ENCODE data around the gene FBLN1.

The FBLN1 gene, protein sequence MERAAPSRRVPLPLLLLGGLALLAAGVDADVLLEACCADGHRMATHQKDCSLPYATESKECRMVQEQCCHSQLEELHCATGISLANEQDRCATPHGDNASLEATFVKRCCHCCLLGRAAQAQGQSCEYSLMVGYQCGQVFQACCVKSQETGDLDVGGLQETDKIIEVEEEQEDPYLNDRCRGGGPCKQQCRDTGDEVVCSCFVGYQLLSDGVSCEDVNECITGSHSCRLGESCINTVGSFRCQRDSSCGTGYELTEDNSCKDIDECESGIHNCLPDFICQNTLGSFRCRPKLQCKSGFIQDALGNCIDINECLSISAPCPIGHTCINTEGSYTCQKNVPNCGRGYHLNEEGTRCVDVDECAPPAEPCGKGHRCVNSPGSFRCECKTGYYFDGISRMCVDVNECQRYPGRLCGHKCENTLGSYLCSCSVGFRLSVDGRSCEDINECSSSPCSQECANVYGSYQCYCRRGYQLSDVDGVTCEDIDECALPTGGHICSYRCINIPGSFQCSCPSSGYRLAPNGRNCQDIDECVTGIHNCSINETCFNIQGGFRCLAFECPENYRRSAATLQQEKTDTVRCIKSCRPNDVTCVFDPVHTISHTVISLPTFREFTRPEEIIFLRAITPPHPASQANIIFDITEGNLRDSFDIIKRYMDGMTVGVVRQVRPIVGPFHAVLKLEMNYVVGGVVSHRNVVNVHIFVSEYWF

DNA sequence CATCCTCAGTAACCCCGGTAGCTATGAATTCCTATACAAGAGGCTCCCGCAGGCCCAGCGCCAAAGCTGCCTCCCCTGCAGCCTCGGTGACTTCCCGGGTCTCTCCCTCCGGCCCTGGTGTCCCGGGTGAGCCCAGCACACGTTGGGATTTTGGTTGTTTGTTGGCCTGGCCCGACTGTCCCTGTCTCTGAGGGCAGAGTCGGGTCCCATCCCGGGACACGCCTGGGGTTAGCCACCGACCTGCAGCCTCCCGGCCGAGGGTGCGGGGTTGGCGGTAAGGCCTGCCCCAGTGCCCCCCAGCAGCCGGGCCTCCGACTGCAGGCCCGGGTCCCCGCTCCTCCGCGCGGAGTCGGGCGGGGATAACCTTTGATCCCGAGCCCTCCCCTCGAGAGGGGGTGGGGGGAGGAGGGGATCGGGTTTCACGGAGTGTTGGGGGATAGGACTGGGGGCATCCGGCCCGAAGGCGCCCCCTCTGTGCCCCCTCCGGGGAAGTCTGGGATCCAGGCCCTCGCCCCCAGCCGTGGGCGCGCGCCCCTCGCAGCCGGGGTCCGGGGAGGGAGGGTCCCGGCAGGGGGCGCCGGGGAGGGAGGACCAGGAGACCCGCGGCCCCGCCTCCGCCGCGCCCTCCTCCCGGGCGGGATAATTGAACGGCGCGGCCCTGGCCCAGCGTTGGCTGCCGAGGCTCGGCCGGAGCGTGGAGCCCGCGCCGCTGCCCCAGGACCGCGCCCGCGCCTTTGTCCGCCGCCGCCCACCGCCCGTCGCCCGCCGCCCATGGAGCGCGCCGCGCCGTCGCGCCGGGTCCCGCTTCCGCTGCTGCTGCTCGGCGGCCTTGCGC lies at the start of gene FBLN1:
FBLN1 (plus strand) TSS at position 669 of the 835 bp plus-strand sequence; CDS start at position 772, 103 bp downstream.
- no peak within 1 kb of the TSS for H3K4me3 ChIP-seq (ENCODE audit: low read depth, low read length)
- TF ChIP-seq, protein P1, sequence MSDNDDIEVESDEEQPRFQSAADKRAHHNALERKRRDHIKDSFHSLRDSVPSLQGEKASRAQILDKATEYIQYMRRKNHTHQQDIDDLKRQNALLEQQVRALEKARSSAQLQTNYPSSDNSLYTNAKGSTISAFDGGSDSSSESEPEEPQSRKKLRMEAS (IDR thresholded peaks at IDR 0.05; ENCODE audit: low read depth, low read length), result no peak
- no peak for TF ChIP-seq MYC (IDR thresholded peaks at IDR 0.05; ENCODE audit: low read depth, low read length)
- TF ChIP-seq, protein P2, sequence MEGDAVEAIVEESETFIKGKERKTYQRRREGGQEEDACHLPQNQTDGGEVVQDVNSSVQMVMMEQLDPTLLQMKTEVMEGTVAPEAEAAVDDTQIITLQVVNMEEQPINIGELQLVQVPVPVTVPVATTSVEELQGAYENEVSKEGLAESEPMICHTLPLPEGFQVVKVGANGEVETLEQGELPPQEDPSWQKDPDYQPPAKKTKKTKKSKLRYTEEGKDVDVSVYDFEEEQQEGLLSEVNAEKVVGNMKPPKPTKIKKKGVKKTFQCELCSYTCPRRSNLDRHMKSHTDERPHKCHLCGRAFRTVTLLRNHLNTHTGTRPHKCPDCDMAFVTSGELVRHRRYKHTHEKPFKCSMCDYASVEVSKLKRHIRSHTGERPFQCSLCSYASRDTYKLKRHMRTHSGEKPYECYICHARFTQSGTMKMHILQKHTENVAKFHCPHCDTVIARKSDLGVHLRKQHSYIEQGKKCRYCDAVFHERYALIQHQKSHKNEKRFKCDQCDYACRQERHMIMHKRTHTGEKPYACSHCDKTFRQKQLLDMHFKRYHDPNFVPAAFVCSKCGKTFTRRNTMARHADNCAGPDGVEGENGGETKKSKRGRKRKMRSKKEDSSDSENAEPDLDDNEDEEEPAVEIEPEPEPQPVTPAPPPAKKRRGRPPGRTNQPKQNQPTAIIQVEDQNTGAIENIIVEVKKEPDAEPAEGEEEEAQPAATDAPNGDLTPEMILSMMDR (IDR thresholded peaks at IDR 0.05; ENCODE audit: low read depth, low read length), result no peak
- no peak for TF ChIP-seq POLR2A (IDR thresholded peaks at IDR 0.05; ENCODE audit: extremely low read depth, insufficient read length)
- DNase-seq (ENCODE audit: low read depth), result peak; percentile 8

DNA sequence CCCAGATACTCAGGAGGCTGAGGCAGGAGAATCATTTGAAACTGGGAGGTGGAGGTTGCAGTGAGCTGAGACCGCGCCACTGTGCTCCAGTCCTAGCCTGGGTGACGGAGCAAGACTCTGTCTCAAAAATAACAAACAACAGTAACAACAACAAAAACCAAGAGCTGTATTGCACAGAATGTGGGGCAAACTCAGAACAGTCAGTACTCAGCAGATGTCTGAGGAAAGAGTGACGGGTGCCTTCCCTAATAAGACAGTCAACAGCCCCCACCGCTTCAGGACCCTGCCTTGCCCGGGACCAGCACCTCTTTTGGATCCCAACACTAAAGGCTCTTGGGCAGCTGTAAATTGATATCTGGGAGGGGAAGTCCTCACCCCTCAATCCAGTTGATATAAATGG lies 48.9 kb upstream of the FBLN1 start:
- TF ChIP-seq, protein P2 (IDR thresholded peaks at IDR 0.05; ENCODE audit: low read depth, low read length), result no peak
- TF ChIP-seq, protein P1 (IDR thresholded peaks at IDR 0.05; ENCODE audit: low read depth, low read length), result no peak
- TF ChIP-seq MYC (IDR thresholded peaks at IDR 0.05; ENCODE audit: low read depth, low read length), result no peak
- no peak for TF ChIP-seq POLR2A (IDR thresholded peaks at IDR 0.05; ENCODE audit: extremely low read depth, insufficient read length)
- no peak for DNase-seq (ENCODE audit: low read depth)
- H3K4me3 ChIP-seq (ENCODE audit: low read depth, low read length), result no peak overlapping the region

DNA sequence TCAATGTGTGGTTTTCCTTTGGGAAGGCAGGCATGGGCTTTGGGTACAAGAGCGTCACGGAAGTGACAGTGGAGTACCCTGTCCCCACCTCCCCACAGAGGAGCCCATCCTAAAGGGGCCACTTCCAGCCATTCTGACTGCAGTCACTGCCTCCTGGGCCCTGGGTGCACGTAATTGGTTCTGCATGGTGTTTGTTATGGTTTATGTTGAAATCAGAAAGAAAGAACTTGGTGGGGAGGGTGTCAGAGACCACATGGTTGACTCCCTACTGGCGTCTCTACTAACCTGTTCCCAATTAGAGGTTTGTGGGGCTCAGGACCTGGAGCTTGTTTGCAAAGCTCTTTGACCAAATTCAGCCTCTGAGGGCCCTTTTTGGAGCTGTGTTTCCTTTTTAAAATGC lies 48.4 kb upstream of the FBLN1 start:
- no peak overlapping the region for H3K4me3 ChIP-seq (ENCODE audit: low read depth, low read length)
- DNase-seq (ENCODE audit: low read depth), result peak; percentile 76
- TF ChIP-seq MYC (IDR thresholded peaks at IDR 0.05; ENCODE audit: low read depth, low read length) (no peak), POLR2A (IDR thresholded peaks at IDR 0.05; ENCODE audit: extremely low read depth, insufficient read length) (no peak)
- TF ChIP-seq, protein P1 (IDR thresholded peaks at IDR 0.05; ENCODE audit: low read depth, low read length), result no peak
- TF ChIP-seq, protein P2 (IDR thresholded peaks at IDR 0.05; ENCODE audit: low read depth, low read length), result no peak

DNA sequence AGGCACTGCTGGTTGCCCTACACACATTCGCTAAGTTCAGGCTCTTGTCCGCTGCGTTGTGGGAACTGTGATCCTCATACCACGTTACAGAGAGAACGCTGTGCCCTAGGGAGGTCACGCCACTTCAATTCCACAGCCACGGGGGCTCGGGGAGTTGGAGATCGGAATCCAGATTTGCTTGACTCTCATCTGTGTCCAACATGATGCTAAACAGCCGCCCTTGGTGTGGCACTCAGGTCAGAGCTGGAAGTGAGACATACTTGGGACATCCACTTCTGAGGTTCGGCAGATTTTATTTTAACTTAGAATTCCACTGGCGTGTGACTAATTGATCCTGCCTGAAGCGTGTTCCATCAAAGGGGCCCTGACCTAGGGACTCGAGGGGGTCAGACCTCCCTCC lies 47.5 kb upstream of the FBLN1 start:
- no peak overlapping the region for H3K4me3 ChIP-seq (ENCODE audit: low read depth, low read length)
- TF ChIP-seq POLR2A (IDR thresholded peaks at IDR 0.05; ENCODE audit: extremely low read depth, insufficient read length), result no peak
- TF ChIP-seq, protein P1 (IDR thresholded peaks at IDR 0.05; ENCODE audit: low read depth, low read length), result no peak
- TF ChIP-seq, protein P2 (IDR thresholded peaks at IDR 0.05; ENCODE audit: low read depth, low read length), result no peak
- no peak for TF ChIP-seq MYC (IDR thresholded peaks at IDR 0.05; ENCODE audit: low read depth, low read length)
- DNase-seq (ENCODE audit: low read depth), result no peak

DNA sequence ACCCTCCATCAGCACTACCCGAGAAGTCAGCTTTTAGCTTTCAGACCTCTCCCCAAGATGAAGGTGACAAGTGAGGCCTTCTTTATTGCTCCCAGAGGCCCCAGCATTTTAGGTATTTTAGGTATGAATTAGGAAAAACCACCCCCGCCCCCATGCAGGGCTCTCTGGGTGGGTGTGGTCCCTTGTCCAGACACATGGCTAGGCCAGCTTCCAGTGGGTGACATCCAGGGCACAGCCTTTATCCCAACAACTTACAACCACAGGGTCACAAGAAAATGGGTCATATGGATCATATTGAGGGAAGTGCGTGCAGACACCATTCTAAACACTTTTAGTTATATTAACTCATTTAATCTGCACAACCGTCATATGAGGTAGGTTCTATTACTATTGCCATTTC lies 47.1 kb upstream of the FBLN1 start:
- TF ChIP-seq, protein P2 (IDR thresholded peaks at IDR 0.05; ENCODE audit: low read depth, low read length), result no peak
- TF ChIP-seq MYC (IDR thresholded peaks at IDR 0.05; ENCODE audit: low read depth, low read length), result no peak
- TF ChIP-seq POLR2A (IDR thresholded peaks at IDR 0.05; ENCODE audit: extremely low read depth, insufficient read length), result no peak
- TF ChIP-seq, protein P1 (IDR thresholded peaks at IDR 0.05; ENCODE audit: low read depth, low read length), result no peak
- no peak for DNase-seq (ENCODE audit: low read depth)
- no peak overlapping the region for H3K4me3 ChIP-seq (ENCODE audit: low read depth, low read length)
